ENCODE data around the gene ELOVL4.

DNA sequence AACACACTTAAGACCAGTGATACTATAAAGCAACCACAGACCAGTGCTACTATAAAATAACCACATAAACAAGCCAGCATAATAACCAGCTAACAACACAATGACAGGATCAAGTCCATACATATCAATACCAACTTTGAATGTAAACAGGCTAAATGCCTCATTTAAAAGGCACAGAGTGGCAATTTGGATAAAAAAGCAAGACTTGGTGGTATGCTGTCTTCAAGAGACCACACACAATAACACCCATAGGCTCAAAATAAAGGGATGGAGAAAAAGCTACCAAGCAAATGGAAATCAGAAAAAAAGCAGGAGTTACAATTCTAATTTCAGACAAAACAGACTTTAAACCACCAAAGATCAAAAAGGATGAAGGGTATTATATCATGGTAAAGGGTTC, 19.8 kb upstream of the ELOVL4 start:
- TF ChIP-seq, protein P1, sequence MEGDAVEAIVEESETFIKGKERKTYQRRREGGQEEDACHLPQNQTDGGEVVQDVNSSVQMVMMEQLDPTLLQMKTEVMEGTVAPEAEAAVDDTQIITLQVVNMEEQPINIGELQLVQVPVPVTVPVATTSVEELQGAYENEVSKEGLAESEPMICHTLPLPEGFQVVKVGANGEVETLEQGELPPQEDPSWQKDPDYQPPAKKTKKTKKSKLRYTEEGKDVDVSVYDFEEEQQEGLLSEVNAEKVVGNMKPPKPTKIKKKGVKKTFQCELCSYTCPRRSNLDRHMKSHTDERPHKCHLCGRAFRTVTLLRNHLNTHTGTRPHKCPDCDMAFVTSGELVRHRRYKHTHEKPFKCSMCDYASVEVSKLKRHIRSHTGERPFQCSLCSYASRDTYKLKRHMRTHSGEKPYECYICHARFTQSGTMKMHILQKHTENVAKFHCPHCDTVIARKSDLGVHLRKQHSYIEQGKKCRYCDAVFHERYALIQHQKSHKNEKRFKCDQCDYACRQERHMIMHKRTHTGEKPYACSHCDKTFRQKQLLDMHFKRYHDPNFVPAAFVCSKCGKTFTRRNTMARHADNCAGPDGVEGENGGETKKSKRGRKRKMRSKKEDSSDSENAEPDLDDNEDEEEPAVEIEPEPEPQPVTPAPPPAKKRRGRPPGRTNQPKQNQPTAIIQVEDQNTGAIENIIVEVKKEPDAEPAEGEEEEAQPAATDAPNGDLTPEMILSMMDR (IDR thresholded peaks at IDR 0.05; ENCODE audit: low read depth, low read length, poor library complexity, severe bottlenecking) = no peak
- no peak for TF ChIP-seq EZH2phosphoT487 (IDR thresholded peaks at IDR 0.05; ENCODE audit: borderline replicate concordance, low read length)
